Common myeloid progenitor, CD34-positive (primary cell): ENCODE data around the gene SBF2.
"Not testable (repeated sequence)": the region's sequence is repeated elsewhere in the genome, so short reads cannot be mapped to it uniquely, and the experiment has no call there.

Experiments used
- CTCF ChIA-PET: fragments of 350-600 bp; sonication (Branson Sonifier 250); formaldehyde crosslinking; loops from one replicate; lab custom pipeline; 2021; ENCODE audit warnings: antibody characterized with exemption; lab: Charles Lee
- POLR2A ChIA-PET: fragments of 350-600 bp; sonication (Branson Sonifier 250); formaldehyde crosslinking; loops from one replicate; lab custom pipeline; 2021; ENCODE audit warnings: antibody characterized with exemption; lab: Charles Lee
- DNase-seq, 3 donors: peaks; one replicate each; pipeline versions ENCODE4 v3.0.0 to v3.0.0-alpha.2; 2013
- H3K27ac ChIP-seq, 2 experiments: 1 replicate in 1 of 2; 2 replicates in 1 of 2; pipeline ENCODE4 v1.7.0; 2013; ENCODE audit warnings: inconsistent platforms in 2 of 2, low read length in 2 of 2, mild to moderate bottlenecking in 2 of 2, low read depth in 1 of 2, moderate library complexity in 1 of 2; ENCODE audit not compliant: severe bottlenecking in 2 of 2, insufficient read depth in 1 of 2, poor library complexity in 1 of 2
- H3K27me3 ChIP-seq, 5 experiments: replicated peaks in 2 of 5; 1 replicate in 3 of 5; 2 replicates in 2 of 5; pipeline versions ENCODE4 v1.6.1 to v1.7.0; 2013; ENCODE audit warnings: low read length in 4 of 5, mild to moderate bottlenecking in 2 of 5, moderate library complexity in 2 of 5, inconsistent platforms in 1 of 5; ENCODE audit not compliant: insufficient read depth in 5 of 5, control insufficient read depth in 4 of 5
- H3K36me3 ChIP-seq, 4 experiments: 1 replicate in 2 of 4; 2 replicates in 2 of 4; pipeline versions ENCODE4 v1.6.1 to v1.7.0; 2013; ENCODE audit warnings: low read length in 3 of 4, control low read depth in 1 of 4, mild to moderate bottlenecking in 1 of 4; ENCODE audit not compliant: control insufficient read depth in 4 of 4, insufficient read depth in 4 of 4
- H3K4me1 ChIP-seq, 4 experiments: 1 replicate in 3 of 4; 2 replicates in 1 of 4; pipeline versions ENCODE4 v1.6.1 to v1.7.1; 2013; ENCODE audit warnings: low read length in 3 of 4, mild to moderate bottlenecking in 3 of 4, control low read depth in 1 of 4, inconsistent platforms in 1 of 4, moderate library complexity in 1 of 4; ENCODE audit not compliant: control insufficient read depth in 4 of 4, insufficient read depth in 4 of 4; ENCODE audit errors: control extremely low read depth in 1 of 4
- H3K4me3 ChIP-seq, 7 experiments: 1 replicate in 4 of 7; 2 replicates in 3 of 7; pipeline versions ENCODE4 v1.5.1 to v1.7.0; 2013; ENCODE audit warnings: mild to moderate bottlenecking in 7 of 7, low read length in 6 of 7, moderate library complexity in 6 of 7, inconsistent platforms in 2 of 7, low read depth in 2 of 7, control low read depth in 1 of 7; ENCODE audit not compliant: insufficient read depth in 4 of 7, control insufficient read depth in 1 of 7; ENCODE audit errors: extremely low read depth in 1 of 7
- H3K9me3 ChIP-seq, 5 experiments: 1 replicate in 4 of 5; 2 replicates in 1 of 5; pipeline versions ENCODE4 v1.6.1 to v1.7.1; 2013; ENCODE audit warnings: low read length in 4 of 5, mild to moderate bottlenecking in 2 of 5, inconsistent platforms in 1 of 5, low read depth in 1 of 5, moderate library complexity in 1 of 5; ENCODE audit not compliant: control insufficient read depth in 4 of 5, insufficient read depth in 2 of 5; ENCODE audit errors: control extremely low read depth in 1 of 5
- WGBS: methylation state at CpG from one replicate; pipeline ENCODE4 v1.1.5; 2013; ENCODE audit not compliant: insufficient coverage; 5-methylcytosine and 5-hydroxymethylcytosine counted together

Gene SBF2

DNA sequence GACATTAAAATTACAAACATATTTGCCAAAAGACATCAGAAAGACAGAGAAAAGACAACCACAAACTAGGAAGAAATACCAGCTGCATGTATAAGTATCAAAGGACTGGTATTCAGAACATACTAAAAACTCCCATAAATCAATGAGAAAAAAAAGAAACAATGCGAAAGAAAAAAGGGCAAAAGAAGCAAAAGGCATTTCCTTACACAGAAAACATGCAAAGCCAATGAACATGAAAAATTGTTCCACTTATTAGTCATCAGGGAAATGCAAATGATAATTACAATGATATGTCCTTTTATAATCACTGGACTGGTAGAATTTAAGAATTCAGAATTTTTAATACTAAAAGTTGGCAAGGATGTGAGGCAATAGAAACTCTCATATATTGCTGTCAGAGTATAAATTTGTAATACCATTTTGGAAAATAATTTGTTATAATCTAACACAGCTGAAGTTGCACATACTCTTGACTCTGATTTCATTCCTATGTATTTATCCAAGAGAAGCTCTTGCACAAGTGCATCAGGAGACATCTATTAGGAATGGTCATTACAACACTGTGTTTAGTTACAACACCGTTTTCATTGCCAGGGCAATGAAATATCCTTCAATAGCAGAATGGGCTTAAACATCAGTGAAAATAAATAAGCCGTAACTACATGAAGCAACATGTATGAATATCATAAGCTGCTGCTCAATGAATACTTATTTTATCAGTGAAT lies 350.5 kb downstream of the SBF2 start:
- H3K27me3 ChIP-seq = no peaks in the 10 kb centered on the region
- POLR2A ChIA-PET = interaction anchor here (0.6 kb wide), 2 partner anchors 33 to 69 kb away, joined by 3 read pairs; no protein-coding TSS in a partner anchor
- no peaks in the 10 kb centered on the region for H3K4me1 ChIP-seq
- H3K27ac ChIP-seq = no peak overlapping the region
- H3K4me3 ChIP-seq = no peak overlapping the region
- peaks cover 0 to 9% (median 3%) of the 10 kb centered on the region in 4 experiments for H3K36me3 ChIP-seq
- peaks cover 0 to 15% (median 0%) of the 10 kb centered on the region in 5 experiments for H3K9me3 ChIP-seq
- no peak for DNase-seq
- CTCF ChIA-PET = no interaction called here
- no CpG with 5 or more reads among the region's 3 CpGs for WGBS

DNA sequence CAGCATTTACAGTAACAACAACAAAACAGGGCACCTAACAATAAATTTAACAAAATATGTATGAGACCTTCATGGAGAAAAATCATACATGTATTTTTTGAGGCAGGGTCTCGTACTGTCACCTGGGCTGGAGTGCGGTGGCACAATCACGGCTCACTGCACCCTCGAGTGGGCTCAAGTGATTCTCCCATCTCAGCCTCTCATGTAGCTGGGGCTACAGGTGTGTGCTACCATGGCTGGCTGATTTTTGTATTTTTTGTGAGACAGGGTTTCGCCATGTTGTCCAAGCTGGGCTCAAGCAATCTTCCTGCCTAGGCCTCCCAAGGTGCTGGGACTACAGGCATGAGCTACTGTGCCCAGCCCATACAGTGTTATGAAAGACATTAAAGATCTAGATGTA lies 352.0 kb downstream of the SBF2 start:
- 100% methylated on average over 2 of the region's 5 CpGs for WGBS
- ChIA-PET CTCF (interaction anchor here (1.0 kb wide), 1 partner anchor 31 kb away, joined by 3 read pairs; no protein-coding TSS in a partner anchor), POLR2A (no interaction called here)
- Histone ChIP-seq H3K27me3 (no peaks in the 10 kb centered on the region), H3K4me3 (no peak overlapping the region), H3K27ac (no peak overlapping the region), H3K9me3 (peaks cover 0 to 15% (median 0%) of the 10 kb centered on the region in 5 experiments), H3K4me1 (no peaks in the 10 kb centered on the region), H3K36me3 (peaks cover 0 to 6% (median 2%) of the 10 kb centered on the region in 4 experiments)
- no peak for DNase-seq

DNA sequence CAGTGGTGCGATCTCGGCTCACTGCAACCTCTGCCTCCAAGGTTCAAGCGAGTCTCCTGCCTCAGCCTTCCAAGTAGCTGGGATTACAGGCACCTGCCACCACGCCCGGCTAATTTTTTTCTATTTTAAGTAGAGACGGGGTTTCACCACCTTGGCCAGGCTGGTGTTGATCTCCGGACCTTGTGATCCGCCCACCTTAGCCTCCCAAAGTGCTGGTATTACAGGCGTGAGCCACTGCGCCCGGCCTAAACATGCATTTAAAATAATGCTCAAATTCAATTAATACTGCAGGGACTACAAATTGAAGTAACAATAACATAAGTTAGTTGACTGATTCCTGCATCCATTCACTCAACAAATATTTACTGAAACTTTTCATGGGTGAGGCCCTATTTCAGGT lies 354.9 kb downstream of the SBF2 start:
- H3K27me3 ChIP-seq, CTCF ChIA-PET, H3K36me3 ChIP-seq, H3K9me3 ChIP-seq, H3K27ac ChIP-seq, H3K4me1 ChIP-seq, DNase-seq, POLR2A ChIA-PET, H3K4me3 ChIP-seq: not testable (repeated sequence)
- WGBS = 100% methylated on average over 10 of the region's 11 CpGs

DNA sequence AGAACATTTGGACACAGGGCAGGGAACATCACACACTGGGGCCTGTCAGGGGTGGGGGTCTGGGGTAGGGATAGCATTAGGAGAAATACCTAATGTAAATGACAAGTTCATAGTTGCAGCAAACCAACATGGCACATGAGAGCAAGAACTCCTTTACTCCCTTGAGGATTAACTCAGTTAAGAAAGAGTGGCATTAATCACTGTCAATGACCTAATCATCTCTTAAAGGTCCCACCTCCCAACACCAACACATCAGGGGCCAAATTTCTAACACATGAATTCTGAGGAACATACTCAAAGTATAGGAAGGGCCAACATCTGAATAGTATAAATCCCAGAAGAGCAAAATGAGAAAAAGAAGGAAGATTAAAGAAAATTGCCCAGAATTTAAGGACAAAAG lies 357.3 kb downstream of the SBF2 start:
- H3K36me3 ChIP-seq = no peaks in the 10 kb centered on the region
- POLR2A ChIA-PET = no interaction called here
- H3K27ac ChIP-seq = no peak overlapping the region
- H3K9me3 ChIP-seq = no peaks in the 10 kb centered on the region
- no peak overlapping the region for H3K4me3 ChIP-seq
- no peak for DNase-seq
- no peaks in the 10 kb centered on the region for H3K4me1 ChIP-seq
- CTCF ChIA-PET = no interaction called here
- H3K27me3 ChIP-seq = no peaks in the 10 kb centered on the region

DNA sequence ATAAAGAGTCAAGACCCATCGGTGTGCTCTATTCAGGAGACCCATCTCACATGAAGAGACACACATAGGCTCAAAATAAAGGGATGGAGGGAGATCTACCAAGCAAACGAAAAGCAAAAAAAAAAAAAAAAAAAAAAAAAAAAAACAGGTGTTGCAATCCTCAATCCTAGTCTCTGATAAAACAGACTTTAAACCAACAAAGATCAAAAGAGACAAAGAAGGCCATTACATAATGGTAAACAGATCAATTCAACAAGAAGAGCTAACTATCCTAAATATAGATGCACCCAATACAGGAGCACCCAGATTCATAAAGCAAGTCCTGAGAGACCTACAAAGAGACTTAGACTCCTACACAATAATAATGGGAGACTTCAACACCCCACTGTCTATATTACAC lies 361.2 kb downstream of the SBF2 start:
- H3K9me3 ChIP-seq, H3K4me1 ChIP-seq, POLR2A ChIA-PET, H3K27ac ChIP-seq, H3K27me3 ChIP-seq, H3K4me3 ChIP-seq, DNase-seq: not testable (repeated sequence)
- CTCF ChIA-PET = interaction anchor here (1.5 kb wide), 1 partner anchor 14 kb away, joined by 3 read pairs; no protein-coding TSS in a partner anchor
- no CpG with 5 or more reads among the region's 2 CpGs for WGBS
- H3K36me3 ChIP-seq = peaks cover 0 to 10% (median 2%) of the 10 kb centered on the region in 4 experiments

DNA sequence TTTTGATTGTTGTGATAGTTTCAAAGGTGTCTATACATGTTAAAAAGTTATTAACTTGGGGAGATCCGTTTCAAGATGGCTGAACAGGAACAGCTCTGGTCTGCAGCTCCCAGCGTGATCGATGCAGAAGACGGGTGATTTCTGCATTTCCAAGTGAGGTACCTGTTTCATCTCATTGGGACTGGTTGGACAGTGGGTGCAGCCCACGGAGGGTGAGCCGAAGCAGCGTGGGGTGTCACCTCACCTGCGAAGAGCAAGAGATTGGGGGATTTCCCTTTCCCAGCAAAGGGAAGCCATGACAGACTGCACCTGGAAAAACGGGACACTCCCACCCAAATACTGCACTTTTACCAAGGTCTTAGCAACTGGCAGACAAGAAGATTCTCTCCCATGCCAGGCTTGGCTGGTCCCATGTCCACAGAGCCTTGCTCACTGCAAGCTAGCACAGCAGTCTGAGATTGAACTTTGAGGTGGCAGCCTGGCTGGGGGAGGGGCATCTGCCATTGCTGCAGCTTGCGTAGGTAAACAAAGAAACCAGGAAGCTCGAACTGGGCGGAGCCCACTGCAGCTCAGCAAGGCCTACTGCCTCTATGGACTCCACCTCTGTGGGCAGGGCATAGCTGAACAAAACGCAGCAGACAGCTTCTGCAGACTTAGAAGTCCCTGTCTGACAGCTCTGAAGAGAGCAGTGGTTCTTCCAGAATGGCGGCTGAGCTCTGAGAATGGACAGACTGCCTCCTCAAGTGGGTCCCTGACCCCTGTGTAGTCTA lies 363.3 kb downstream of the SBF2 start:
- H3K4me3 ChIP-seq, CTCF ChIA-PET, DNase-seq, POLR2A ChIA-PET, H3K27me3 ChIP-seq, H3K9me3 ChIP-seq, H3K27ac ChIP-seq, H3K4me1 ChIP-seq: not testable (repeated sequence)
- H3K36me3 ChIP-seq = peaks cover 0 to 10% (median 2%) of the 10 kb centered on the region in 4 experiments
- 96% methylated on average over 13 of the region's 14 CpGs for WGBS

DNA sequence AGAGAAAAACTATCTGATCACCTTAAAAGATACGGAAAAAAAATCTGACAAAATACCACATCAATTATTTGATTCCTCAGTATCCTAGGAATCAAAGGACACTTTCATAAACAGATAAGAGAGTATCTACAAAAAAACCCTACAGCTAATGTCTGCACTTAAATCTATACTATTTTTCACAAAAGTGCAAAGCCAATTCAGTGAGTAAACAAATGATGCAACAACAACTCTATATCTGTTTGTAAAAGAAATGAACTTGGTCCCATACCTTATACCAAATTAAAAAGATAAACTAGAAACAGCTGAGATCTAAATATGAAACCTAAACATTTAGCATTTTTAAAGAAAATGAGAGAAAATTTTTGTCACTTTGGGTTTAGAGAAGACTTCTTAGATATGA lies 366.3 kb downstream of the SBF2 start:
- CTCF ChIA-PET = interaction anchor here (0.5 to 1.9 kb wide), 2 partner anchors 18 to 340 kb away, joined by 3 to 6 read pairs; no protein-coding TSS in a partner anchor
- Histone ChIP-seq H3K4me1 (no peaks in the 10 kb centered on the region), H3K36me3 (peaks cover 0 to 10% (median 2%) of the 10 kb centered on the region in 4 experiments), H3K27ac (no peak overlapping the region), H3K9me3 (peaks cover 0 to 9% (median 0%) of the 10 kb centered on the region in 5 experiments), H3K27me3 (no peaks in the 10 kb centered on the region), H3K4me3 (no peak overlapping the region)
- no peak for DNase-seq
- POLR2A ChIA-PET = no interaction called here
- WGBS = 83% methylated on average over 1 of the region's 1 CpG
